ENCODE measurements around the gene GTPBP4. TPM values are rescaled to one million over a fixed set of nuclear protein-coding genes. Genes with fewer than 3 reads are reported as not detected.

GTPBP4 gene
- total RNA-seq, 1 donor from 2014 or later: 53.4 TPM

DNA sequence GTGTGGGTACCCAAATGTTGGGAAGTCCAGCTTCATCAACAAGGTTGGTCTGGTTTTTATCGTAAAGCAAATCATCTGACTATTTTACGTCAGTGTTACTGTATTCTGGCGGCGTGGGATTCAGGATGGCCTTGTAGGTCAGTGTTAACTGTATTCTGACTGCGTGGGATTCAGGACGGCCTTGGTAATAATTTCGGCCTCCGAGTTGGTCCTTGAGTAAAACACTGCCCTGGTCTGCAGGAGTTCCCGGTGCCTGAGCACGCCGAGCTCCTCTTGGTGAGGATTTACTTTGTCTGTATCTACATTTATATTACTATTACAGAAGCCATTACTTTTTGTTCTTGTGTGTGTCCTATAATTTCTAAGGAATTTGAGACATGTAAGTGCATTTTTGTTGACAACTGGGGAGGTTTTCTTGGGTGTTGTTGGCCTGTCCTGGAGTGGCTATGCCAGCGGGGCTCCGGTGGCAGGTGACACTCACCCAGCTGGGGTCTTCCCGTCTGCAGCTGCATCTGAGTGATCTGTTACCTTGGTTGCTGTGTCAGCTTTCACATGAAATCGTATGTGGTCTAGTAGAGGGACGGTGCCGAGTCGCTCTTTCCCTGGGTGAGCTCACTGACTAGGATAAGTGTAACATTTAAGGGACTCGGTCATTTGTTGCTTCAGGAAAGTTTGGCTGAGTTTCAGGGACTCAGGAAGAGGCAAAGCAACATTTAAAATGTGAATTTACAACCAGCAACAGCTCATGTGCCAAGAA is 9.2 kb downstream of the GTPBP4 start:
- Mint-ChIP-seq H3K4me3 (no peak overlapping the region), H3K36me3 (peaks cover 61% of the 10 kb centered on the region), H3K27ac (no peak overlapping the region), H3K27me3 (ENCODE audit: insufficient read depth, low read depth) (peaks cover 4% of the 10 kb centered on the region), H3K9me3 (peaks cover 16% of the 10 kb centered on the region), H3K4me1 (no peaks in the 10 kb centered on the region)
- Histone ChIP-seq H3K4me3 (no peak overlapping the region), H3K27ac (no peak overlapping the region), H3K9ac (no peak overlapping the region), H4K20me1 (ENCODE audit: low read depth) (peaks cover 3% of the 10 kb centered on the region), H3K27me3 (no peaks in the 10 kb centered on the region), H3K9me3 (ENCODE audit: low read depth) (no peaks in the 10 kb centered on the region), H3K4me1 (no peaks in the 10 kb centered on the region), H3K4me2 (no peak overlapping the region), H3K79me2 (ENCODE audit: low read depth) (peaks cover 42% of the 10 kb centered on the region), H2AFZ (replicated peaks) (no peak overlapping the region), H3F3A (ENCODE audit: low read depth) (no peaks in the 10 kb centered on the region), H3K36me3 (peaks cover 45% of the 10 kb centered on the region)
- no peak for DNase-seq (ENCODE audit: low spot score)
- no peak for TF ChIP-seq EZH2 (IDR thresholded peaks at IDR 0.05)
- no peak for TF ChIP-seq CTCF (IDR thresholded peaks at IDR 0.05)
- TF ChIP-seq EZH2phosphoT487 (IDR thresholded peaks at IDR 0.05): no peak

DNA sequence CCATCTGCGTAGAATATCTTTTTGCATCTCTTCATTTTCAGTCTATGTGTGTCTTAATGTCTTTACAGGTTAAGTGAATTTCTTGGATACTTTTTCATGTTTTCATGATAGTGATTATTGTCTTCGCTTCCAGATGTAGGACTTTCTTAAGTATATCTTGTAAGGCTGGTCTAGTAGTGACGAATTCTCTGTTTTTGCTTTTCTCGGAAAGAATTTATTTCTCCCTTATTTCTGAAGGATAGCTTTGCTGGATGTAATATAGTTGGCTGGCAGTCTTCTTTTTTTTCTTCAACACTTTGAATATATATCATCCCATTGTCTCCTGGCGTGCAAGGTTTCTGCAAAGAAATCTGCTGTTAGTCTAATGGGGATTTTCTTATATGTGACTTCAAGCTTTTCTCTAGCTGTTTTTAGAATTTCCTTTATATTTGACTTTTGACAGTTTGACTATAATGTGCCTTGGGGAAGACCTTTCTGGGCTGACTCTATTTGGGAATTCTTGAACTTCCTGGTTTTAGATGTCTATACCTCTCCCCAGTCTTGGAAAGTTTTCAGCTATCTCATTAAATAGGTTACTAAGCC is 14.3 kb downstream of the GTPBP4 start:
- Histone ChIP-seq H2AFZ (replicated peaks) (no peak overlapping the region), H3K4me3 (no peak overlapping the region), H3F3A (ENCODE audit: low read depth) (no peaks in the 10 kb centered on the region), H3K36me3 (peaks cover 30% of the 10 kb centered on the region), H3K9ac (no peak overlapping the region), H3K9me3 (ENCODE audit: low read depth) (no peaks in the 10 kb centered on the region), H3K79me2 (ENCODE audit: low read depth) (peaks cover 29% of the 10 kb centered on the region), H4K20me1 (ENCODE audit: low read depth) (peaks cover 12% of the 10 kb centered on the region), H3K4me1 (no peaks in the 10 kb centered on the region), H3K27me3 (no peaks in the 10 kb centered on the region), H3K27ac (no peak overlapping the region), H3K4me2 (no peak overlapping the region)
- no peak for DNase-seq (ENCODE audit: low spot score)
- H3K27ac Mint-ChIP-seq: no peak overlapping the region
- peaks cover 57% of the 10 kb centered on the region for H3K36me3 Mint-ChIP-seq
- H3K4me3 Mint-ChIP-seq: no peak overlapping the region
- no peak for TF ChIP-seq EZH2 (IDR thresholded peaks at IDR 0.05)
- H3K9me3 Mint-ChIP-seq: peaks cover 21% of the 10 kb centered on the region
- no peaks in the 10 kb centered on the region for H3K27me3 Mint-ChIP-seq (ENCODE audit: insufficient read depth, low read depth)
- H3K4me1 Mint-ChIP-seq: no peaks in the 10 kb centered on the region

- DNase-seq (ENCODE audit: low spot score): no peak
- Mint-ChIP-seq H3K27ac (no peak overlapping the region), H3K27me3 (ENCODE audit: insufficient read depth, low read depth) (no peaks in the 10 kb centered on the region), H3K36me3 (peaks cover 55% of the 10 kb centered on the region), H3K4me3 (no peak overlapping the region), H3K4me1 (no peaks in the 10 kb centered on the region), H3K9me3 (peaks cover 21% of the 10 kb centered on the region)
- Histone ChIP-seq H2AFZ (replicated peaks) (no peak overlapping the region), H3K4me3 (no peak overlapping the region), H4K20me1 (ENCODE audit: low read depth) (peaks cover 12% of the 10 kb centered on the region), H3K4me2 (no peak overlapping the region), H3K27ac (no peak overlapping the region), H3K9ac (no peak overlapping the region), H3K79me2 (ENCODE audit: low read depth) (peaks cover 29% of the 10 kb centered on the region), H3K36me3 (peaks cover 23% of the 10 kb centered on the region), H3K27me3 (no peaks in the 10 kb centered on the region), H3F3A (ENCODE audit: low read depth) (no peaks in the 10 kb centered on the region), H3K4me1 (no peaks in the 10 kb centered on the region), H3K9me3 (ENCODE audit: low read depth) (no peaks in the 10 kb centered on the region)
- TF ChIP-seq CTCF (IDR thresholded peaks at IDR 0.05) (no peak), EZH2 (IDR thresholded peaks at IDR 0.05) (no peak), EZH2phosphoT487 (IDR thresholded peaks at IDR 0.05) (no peak)
Measured at GRCh38 chr10:1003884-1004670, 15.8 kb downstream of the GTPBP4 start.

Data from neural progenitor cell (in vitro differentiated cells).